Stimulated activated CD4-positive, alpha-beta T cell treated with anti-CD3 and anti-CD28 coated beads, Interleukin-4, amount 100 ng/mL, for 48 hours (primary cell): Measurements from ENCODE around the gene LAMC3.
"Not testable (repeated sequence)": the region's sequence is repeated elsewhere in the genome, so short reads cannot be mapped to it uniquely, and the experiment has no call there.

Source experiments
- DNase-seq, 2 donors: peaks; one replicate each; pipeline ENCODE4 v3.0.0-alpha.2; 2020; ENCODE audit warnings: low read depth in 2 of 2

Gene LAMC3

DNA sequence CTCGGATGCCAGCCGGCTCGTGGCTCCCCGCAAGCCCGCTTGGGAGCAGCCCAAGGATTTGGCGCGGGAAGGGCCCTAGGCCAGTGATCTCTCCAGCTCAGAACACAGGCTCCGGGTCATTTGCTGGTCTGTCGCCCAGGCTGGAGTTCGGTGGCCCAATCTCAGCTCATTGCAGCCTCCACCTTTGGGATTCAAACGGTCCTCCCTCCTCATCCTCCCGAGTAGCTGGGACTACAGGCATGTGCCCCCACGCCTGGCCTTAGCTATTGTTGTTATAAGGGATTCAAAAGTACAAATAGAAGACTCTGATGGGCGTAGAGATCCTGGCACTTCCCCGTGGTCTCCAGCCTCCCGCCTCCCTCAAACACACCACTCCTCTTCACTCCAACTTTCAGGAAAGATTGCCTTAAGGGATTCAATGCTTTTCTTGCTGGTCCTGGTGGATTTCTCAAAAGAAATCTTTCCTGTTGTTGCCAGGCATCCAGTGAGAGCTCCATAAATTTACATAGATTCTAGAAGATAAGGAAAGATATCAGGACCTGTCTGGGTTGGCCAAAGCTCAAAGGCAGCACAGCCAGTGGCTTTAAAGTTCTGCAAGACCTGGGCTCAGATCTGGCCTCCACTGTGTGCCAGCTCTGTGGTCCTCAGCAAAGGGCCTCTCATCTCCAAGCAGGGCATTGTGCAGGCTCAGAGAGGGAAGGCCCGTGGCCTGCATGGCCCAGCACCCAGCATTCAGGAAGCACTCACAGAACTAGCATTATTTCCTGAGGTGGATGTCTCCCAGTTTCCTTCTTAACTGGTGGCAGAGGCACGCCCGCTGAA, 88.4 kb downstream of the LAMC3 start:
- DNase-seq = no peak

- DNase-seq = no peak
Observed at GRCh38 chr9:131097948-131098278, 88.9 kb downstream of the LAMC3 start.

GRCh38 chr9:131098391-131099101, 89.6 kb downstream of the LAMC3 start:
- DNase-seq = no peak

GRCh38 chr9:131099102-131099606, 90.2 kb downstream of the LAMC3 start:
- no peak for DNase-seq

GRCh38 chr9:131099845-131100244, 90.9 kb downstream of the LAMC3 start:
- not testable (repeated sequence) for DNase-seq

DNA sequence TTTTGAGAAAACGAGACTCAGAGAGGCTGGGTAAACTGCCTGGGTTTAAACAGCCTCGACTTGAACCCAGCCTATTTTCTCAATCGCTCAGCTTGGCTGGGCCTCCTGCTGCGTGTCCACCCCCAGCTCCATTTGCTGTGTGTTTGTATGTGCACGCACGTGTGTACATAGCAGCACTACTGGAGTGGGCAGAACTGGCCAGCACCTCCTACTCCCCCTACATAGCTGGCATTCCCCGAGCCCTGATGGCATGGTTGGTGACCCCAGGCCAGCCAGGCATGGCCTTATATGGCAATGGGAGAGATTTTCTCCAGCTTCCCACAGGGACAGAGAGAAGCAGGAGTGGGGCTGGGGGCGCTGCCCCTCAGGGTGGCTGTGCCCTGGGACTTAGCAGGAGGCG, 91.5 kb downstream of the LAMC3 start:
- DNase-seq = no peak

- DNase-seq = no peak
Observed at GRCh38 chr9:131101207-131101964, 92.4 kb downstream of the LAMC3 start.

DNA sequence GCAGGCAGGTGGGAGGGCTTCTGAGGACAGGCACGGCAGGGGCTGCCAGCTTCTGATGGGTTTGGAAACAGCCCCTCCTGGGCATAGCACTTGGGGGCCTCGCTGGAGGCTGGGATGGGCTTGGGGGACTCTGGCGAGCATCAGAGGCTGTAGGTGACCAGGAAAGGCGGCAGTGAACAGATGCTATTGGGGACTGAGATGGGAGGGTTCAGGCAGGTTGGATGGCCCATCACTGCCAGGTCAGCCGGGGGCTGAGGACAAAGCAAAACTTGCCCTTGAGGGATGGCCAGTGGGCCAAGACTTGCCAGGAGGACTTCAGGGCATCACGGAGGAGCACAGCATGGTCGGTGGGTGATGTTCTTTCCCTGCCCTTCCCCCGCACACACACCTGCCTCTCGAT, 94.0 kb downstream of the LAMC3 start:
- no peak for DNase-seq

DNA sequence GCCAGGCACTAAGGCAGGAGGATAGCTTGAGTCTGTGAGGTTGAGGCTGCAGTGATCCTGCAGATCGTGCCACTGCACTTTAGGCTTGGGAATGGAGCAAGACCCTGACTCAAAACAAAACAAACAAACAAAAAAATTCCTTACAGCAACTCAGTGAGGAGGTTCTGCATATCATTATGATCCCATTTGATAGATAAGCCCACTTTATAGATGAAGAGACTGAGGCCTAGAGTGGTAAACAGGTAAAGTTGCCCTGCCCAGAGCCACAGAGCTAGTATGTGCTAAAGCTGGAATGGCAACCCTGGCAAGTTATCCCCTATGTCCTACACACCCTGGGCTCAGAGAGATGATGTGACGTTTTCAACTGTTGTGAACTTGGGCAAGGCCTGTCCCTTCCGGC, 94.6 kb downstream of the LAMC3 start:
- no peak for DNase-seq

DNA sequence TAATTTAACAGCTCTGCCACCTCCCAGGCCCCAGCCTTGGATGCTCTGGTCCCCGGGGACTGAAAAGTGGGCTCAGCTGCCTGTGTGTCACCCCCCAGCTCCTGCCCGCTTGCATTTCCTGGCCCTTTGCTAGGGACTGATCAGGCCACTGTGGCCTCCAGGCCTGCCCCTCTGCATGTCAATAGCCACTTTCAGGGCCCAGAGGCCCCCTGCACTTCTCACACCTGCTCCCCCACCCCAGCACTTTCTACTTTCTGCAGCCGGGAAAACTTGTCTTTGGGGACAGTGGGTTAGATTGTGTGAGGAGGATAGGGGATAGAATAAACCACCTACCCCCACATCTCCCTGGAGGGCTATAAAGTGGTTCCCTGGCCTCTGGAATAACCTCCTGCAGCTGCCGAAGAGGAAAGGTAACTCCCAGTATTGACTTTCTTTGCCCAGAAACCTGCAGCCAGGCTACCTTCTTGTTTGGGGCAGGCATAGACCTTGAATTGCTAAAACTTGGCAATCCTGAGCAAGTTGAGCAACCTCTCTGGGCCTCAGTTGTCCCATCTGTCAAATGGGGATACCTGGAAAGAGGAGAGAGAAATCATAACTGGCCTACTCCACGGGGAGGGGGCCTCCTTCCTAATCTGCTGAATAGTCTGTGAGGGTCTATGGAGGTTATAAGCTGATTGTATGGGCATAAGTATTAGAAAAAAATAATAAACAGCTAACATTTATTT, 95.2 kb downstream of the LAMC3 start:
- no peak for DNase-seq

DNA sequence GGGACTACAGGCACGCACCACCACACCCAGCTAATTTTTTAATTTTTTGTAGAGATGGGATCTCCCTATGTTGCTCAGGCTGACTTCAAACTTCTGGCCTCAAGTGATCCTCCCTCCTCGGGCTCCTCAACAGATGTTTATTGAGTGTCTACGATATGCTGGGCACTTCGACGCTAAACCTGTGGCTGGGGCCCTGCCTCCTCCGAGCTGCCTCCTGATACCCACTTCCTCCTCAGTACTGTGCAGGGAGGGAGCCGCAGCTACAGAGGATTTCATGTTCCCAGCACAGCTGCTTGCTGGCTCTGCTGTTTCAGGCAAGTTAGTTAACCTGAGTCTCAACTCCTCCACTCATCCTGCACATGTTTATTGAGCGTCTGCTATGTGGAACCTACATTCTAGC, 97.0 kb downstream of the LAMC3 start:
- DNase-seq = no peak

DNA sequence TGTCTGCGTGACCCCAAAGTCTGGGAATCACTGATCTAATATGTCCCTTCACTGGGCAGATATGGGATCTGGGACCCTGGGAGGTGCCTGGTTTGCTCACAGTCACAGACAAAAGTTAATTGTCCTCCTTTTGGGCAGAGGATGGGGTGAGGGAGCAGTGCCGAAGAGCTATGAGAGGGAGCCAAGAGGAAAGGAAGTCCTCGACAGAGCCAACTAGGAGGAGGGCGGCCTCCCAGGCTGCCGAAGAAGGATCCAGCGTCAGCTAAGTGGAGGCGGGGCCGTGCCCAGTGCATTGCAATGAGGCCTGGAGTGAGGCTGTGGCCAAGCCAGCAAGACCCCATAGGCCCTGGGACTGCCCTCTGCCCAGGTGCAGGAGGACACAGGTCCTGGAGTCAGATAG, 98.8 kb downstream of the LAMC3 start:
- no peak for DNase-seq

DNA sequence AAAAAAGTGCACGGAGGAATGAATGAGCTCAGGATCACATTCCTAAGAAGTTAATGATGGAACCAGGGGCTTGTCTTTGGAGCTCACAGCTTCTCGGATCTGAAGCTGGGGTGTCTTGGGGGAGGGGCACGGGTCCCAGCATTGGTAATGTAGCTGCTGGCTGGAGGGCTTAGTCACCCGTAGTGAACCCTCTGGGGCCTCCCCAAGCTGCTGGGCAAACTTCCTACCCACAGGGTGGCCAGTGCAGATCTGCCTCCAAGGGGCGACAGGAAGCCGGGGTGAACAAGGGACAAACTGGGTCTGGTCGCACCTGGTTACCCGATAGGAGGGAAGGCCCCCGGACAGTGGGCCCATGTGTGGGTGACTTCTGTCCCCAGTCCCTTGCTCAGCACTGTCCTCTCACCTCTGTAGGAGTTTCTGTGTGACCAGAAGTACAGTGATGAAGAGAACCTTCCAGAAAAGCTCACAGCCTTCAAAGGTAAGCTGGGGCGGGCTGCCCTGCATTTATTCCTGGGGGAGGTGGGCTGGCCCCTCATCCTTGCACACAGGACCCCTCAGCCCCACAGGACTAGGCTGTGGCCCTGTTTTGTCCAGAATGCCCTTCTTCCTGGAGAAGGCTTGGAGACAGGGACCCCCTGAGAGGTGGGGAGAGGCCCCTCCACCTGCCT, 102.3 kb downstream of the LAMC3 start:
- no peak for DNase-seq

DNA sequence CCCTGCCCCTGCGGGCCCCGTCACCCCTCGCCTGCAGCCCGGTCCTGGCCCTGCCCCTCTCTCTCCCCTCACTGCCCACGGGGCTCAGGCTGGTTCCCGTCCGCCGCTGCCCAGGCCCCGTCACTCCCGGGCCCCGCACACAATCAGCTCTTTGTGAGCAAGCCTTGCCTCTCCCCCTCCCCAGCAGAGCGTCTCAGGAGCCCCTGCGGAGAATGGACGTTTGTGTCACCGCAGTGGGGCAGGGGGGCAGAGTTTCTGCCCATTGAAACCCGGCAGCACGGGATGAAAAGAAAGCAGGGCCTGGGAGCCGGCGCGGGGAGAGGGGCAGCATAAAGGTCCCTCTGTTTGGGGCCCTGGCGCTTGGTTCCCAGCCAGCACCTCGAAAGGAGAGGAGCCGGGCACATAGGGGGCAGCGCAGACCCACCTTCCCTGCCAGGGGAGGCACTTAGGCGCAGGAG, 102.9 kb downstream of the LAMC3 start:
- DNase-seq = no peak

- no peak for DNase-seq
Observed at GRCh38 chr9:131112374-131113154, 103.6 kb downstream of the LAMC3 start.

DNA sequence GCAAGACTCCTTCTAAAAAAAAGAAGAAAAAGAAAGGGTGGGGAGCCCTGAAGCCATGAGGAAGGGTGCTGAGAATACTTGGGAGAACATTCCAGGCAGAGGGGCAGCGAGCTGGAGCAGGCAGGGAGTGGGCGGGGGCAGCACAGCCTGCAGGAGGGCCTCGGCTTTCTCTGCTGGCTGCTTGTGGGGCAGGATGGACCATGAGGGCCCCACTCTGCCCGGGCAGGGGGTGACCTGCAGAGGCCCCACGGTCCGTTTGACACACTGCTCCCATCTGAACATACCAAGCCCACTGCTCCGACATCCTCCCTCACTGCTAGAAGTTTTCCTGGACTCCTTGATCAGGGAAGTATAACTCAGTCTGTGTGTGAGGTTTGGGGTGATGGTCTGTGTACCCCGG, 104.7 kb downstream of the LAMC3 start:
- DNase-seq = no peak

DNA sequence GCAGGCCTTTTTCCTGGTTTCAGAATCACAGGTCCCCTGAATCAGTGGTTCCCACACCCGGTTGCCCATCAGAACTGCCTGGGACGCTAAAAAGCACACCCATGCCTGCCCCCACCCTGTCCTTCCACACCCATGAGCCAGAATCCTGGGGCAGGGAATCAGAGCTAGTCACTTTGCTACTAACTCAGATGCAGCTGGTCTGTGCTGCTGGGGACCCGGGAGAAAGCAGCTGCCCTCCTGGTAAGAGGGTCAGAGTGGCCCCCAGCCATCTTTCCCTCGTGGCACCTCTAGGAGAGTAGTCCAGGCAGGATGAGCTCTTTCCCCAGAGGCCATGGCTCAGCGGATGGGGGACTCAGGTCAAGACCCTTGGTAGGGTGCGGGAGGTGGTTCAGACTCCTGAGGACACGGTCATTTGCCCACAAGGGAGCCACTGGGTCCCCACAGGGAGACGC, 105.1 kb downstream of the LAMC3 start:
- no peak for DNase-seq

DNA sequence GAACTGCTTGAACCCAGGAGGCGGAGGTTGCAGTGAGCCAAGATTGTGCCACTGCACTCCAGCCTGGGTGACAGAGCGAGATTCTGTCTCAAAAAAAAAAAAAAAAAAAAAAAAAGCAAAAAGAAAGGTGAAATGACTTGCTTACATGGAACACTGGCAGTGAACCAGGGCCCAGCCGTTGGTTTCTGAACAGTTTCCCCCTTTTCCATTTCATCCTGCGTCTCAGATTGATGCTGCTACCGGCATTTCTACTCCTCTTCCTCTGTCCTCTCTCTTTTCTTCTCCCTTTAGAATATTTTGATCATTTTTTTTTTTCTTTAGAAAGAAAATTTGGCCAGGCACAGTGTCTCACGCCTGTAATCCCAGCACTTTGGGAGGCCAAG, 106.4 kb downstream of the LAMC3 start:
- DNase-seq = not testable (repeated sequence)

GRCh38 chr9:131116281-131117120, 107.5 kb downstream of the LAMC3 start:
- no peak for DNase-seq
